DMS 273 (cell line): ENCODE measurements around the gene EDN3.

Experiments
- DNase-seq: peaks from one replicate; lab custom pipeline; 2025; ENCODE audit not compliant: unreplicated experiment; lab: John Stamatoyannopoulos, UW

The EDN3 gene

GRCh38 chr20:59307270-59307669, 6.9 kb downstream of the EDN3 start:
- peak; percentile 12 for DNase-seq

DNA sequence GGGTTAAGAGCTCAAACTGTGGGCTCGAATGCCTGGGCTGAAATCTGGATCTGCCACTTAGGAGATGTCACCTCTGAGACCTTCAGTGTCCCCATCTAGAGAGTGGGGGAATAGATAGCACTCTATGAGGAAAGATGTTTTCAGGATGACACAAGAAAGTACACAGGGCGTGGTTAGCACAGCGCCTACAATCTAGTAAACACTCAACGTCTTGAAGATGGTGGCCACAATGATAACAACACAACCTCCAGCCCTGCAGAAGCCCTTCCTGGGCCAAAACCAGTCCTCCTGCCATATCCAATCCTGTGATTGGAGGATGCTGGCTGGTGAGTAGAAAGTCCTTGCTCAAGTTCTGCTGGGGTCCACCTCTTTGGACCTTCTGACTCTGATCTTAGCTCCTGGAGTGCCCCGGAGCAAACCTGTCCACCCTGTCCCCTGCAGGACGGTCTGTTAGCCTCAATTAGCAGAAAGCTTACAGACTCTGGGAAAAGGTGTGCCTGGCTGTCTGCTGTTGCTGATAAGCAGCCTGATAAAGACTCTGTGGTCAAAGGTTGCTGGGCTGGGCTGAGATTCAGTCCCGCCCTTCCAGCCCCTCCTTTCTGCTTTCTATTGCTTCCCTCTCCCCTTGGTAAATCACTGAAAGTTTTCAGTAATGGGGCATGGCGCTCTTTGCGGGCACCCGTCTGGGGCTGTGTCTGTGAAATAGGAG, 8.2 kb downstream of the EDN3 start:
- no peak for DNase-seq

- no peak for DNase-seq
Observed at GRCh38 chr20:59309218-59309617, 8.8 kb downstream of the EDN3 start.

DNA sequence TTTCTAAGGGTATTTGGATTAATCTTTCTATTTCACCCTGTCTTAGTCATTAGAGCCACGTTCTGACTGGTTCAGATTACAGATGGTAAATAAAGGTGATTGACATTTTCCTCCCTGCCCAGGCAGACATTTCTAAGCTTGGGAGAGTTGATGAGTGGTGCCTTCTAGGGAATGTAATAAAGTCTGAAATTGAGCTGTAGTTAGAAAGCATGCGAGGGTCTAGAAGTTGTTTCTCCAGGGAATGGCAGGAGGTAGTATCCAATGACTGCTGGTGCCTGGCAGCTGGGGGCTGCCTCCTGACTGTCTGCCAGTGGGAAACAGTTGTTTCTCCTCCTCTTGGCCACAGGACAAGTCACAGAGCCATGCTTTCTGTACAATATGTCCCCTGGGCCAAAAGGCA, 14.6 kb downstream of the EDN3 start:
- DNase-seq: peak; percentile 88

- DNase-seq: no peak
Observed at GRCh38 chr20:59316911-59317731, 16.7 kb downstream of the EDN3 start.

DNA sequence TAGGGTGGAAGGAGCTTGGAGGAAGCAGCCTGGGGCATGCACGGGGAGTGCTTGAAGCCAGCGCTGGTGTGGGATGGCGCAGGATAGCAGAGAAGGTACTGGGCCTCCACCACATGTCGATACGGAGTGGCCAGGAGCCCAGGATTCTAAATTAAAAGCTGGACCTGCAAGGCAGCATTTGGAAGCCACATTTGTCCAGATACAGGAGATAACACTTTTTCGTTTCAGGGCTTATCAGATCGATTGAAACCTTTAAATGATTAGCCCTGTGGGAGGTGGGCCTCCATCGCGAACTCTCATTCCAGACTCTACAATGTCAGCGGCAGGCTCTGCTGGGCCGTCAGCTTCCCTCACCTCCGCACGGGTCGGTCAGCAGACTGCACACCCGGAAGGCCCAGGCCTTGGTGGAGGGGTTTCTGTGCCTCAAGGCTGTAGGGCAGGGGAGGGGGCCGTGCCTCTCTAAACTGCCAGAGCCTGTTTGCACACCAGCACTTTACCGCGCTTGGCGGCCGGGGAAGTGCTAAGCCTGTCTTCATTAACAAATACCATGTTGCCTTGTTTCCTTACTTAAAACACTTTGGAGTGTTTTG, 17.9 kb downstream of the EDN3 start:
- DNase-seq: no peak

- DNase-seq: no peak
Observed at GRCh38 chr20:59318803-59319202, 18.4 kb downstream of the EDN3 start.

DNA sequence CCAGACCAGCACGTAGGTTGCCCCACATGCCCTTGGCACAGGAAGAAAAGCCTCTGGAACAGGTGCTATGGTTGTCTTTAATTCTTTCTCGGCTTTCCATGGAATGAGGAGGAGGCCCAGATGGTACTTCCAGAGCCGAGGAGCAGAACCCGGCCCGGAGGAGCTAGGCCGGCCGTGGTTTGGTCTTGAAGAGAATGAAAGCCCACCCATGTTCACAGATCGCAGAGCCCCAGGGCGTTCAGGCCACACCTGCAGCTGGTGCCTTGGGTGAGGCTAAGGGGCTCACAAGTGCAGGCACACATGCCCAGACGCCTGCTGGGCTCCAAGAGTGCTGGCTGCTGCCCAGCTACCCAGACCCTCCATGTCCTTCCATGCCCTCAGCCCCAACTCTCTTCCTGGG, 20.0 kb downstream of the EDN3 start:
- DNase-seq: no peak

- no peak for DNase-seq
Observed at GRCh38 chr20:59320854-59321647, 20.6 kb downstream of the EDN3 start.

GRCh38 chr20:59322081-59322480, 21.7 kb downstream of the EDN3 start:
- DNase-seq: no peak

GRCh38 chr20:59322585-59323454, 22.4 kb downstream of the EDN3 start:
- DNase-seq: no peak

GRCh38 chr20:59323731-59324130, 23.3 kb downstream of the EDN3 start:
- DNase-seq: no peak

DNA sequence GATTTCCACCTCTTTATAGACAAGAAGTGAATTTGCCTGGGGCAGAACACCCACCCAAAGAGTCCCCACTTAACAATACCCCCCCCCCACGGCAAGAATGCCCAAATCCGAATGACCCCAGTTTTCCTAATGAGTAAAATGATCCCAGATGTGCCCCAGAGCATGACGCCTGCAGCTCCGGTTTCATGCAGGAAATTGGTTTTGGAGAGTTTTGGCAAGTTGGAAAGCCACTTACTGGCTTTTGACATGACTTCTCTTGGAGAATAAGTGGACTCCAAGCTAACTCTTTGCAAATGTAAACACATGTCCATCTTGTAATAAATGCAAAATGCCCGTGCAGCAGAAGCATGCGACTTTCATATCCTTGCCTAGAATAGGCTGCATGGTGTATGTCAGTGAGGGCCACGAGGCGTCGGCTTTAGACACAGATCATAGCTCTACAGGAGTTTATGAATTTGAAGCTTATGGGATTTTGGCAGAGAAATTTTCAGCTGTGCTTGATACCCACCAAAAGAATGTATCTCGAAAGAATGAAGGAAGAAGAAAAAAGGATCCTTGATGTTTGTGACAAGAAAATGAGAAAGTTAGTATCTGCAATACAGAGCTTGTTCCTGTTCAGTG, 24.2 kb downstream of the EDN3 start:
- no peak for DNase-seq

- no peak for DNase-seq
Observed at GRCh38 chr20:59325142-59325523, 24.7 kb downstream of the EDN3 start.

DNA sequence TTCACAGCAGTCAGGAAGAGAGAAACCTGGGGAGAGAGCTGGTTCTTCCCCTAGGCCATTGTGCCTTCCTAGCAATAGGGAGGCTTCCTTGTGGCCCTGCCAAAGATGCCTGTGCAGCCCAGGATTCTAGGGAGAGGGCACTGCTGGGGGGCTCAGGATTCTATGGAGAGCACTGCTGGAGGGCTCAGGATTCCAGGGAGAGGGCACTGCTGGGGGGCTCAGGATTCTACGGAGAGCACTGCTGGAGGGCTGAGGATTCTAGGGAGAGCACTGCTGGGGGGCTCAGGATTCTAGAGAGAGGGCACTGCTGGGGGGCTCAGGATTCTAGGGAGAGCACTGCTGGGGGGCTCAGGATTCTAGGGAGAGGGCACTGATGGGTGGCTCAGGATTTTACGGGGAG, 25.8 kb downstream of the EDN3 start:
- no peak for DNase-seq

DNA sequence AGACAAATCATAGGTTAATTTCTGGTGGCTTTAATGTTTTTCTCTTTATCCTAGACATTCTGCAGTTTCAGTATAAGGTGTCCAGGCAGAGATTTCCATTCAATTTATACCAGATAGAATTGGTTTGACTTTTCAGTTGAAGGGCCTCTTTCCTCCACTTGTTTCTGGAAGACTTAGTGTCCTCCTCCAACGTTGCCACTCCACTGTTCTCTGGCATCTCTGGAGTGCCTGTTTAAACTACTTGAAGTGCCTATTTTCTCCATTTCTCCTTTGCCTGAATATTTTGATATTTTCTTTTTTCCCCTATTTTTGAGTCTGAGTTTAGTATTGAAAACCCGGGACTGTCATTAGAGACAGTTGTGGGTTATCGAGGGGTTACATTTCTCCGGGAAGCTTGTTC, 27.7 kb downstream of the EDN3 start:
- DNase-seq: no peak

GRCh38 chr20:59331721-59332329, 31.4 kb downstream of the EDN3 start:
- DNase-seq: no peak

DNA sequence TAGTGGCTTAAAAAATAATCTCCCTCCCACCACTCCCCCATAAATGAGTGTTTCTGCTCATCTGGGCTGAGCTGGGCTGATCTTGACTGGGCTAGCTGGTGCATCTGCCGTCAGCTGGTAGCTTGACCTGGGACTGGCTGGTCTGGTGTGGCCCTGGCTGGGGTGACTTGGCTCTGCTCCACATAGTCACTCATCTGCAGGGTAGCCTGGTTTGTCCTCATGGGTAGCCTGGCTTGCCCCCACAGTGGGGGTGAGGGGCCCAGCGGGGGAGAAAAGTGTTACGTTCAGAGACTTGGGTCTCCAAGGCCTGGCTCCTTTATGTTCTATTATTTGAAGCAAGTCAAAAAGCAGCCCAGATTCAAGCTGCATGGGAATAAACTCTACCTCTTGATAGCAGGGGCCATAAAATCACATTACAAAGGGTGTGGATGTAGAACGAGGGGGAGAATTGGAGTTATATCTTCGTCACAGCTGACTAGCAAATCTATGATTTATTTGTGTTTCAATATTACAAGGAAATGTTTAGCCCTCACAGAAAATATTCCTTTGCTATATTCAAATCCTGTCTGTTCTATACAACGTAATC, 32.9 kb downstream of the EDN3 start:
- no peak for DNase-seq

DNA sequence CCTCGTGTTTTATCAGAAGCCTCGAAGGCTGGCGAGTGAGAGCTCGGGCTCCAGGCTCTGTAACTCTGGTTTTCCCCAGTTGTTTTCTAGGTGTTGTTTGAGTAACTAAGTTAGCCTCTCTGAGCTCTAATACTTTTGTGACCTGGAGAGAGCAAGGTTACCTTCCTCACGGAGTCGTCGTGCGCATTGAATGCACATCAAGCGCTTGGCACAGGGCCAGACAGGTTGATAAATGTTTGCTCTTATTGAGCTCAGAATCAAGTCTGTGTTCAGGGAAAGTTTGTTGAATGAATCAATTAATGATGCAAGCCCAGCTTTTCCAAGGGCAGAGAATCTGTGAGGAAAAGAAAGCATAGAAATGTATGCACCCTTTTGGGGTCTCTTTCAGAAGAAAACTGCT, 33.5 kb downstream of the EDN3 start:
- no peak for DNase-seq
